K562 (cell line): ENCODE results near the gene HAPLN3. TPM values are rescaled to one million over a fixed set of nuclear protein-coding genes. Genes with fewer than 3 reads are reported as not detected.
A peak's percentile ranks its signal among the peaks of the same experiment; 100 is the strongest.

Experiments
- CC2D1A ChIP-seq: fragments of 450-650 bp; IDR thresholded peaks from 2 replicates; pipeline ENCODE4 v1.6.1; 2017; ENCODE audit warnings: mild to moderate bottlenecking
- CLOCK ChIP-seq: fragments of 250-450 bp; sonication (Bioruptor Pico); IDR thresholded peaks from 2 replicates; pipeline ENCODE4 v1.4.0; 2020; ENCODE audit warnings: mild to moderate bottlenecking, moderate library complexity, borderline replicate concordance
- EP400 ChIP-seq: fragments of 450-650 bp; IDR thresholded peaks from 2 replicates; pipeline ENCODE4 v1.6.1; 2017; ENCODE audit warnings: antibody characterized with exemption, mild to moderate bottlenecking, moderate library complexity
- GABPA ChIP-seq: fragments of 200-800 bp; sonication (Bioruptor generic); conservative IDR thresholded peaks from 2 replicates; pipeline ENCODE4 v1.6.1; 2016; ENCODE audit warnings: low read depth, missing genetic modification characterization, missing compliant biosample characterization
- GATAD2A ChIP-seq: fragments of 450-650 bp; IDR thresholded peaks from 2 replicates; pipeline ENCODE4 v1.6.1; 2017
- HNRNPLL ChIP-seq: fragments of 200-400 bp; formaldehyde crosslinking; IDR thresholded peaks from 2 replicates; pipeline ENCODE4 v1.6.1; 2017; ENCODE audit warnings: low read length, low read depth, mild to moderate bottlenecking; ENCODE audit not compliant: poor library complexity, severe bottlenecking
- HNRNPUL1 ChIP-seq: fragments of 200-400 bp; formaldehyde crosslinking; IDR thresholded peaks from 2 replicates; pipeline ENCODE4 v1.6.1; 2017; ENCODE audit warnings: low read length
- KLF10 ChIP-seq: fragments of 250-450 bp; sonication (Bioruptor Pico); IDR thresholded peaks from 2 replicates; pipeline ENCODE4 v1.6.1; 2021; ENCODE audit warnings: matching md5 sums
- LCOR ChIP-seq: sonication (generic); formaldehyde crosslinking; IDR thresholded peaks from 2 replicates; pipeline ENCODE4 v1.8.0; 2022; ENCODE audit warnings: mild to moderate bottlenecking, missing genetic modification reagents
- NFATC3 ChIP-seq: fragments of 450-650 bp; IDR thresholded peaks from 2 replicates; pipeline ENCODE4 v1.6.1; 2017; ENCODE audit warnings: mild to moderate bottlenecking
- NONO ChIP-seq, 2 experiments: fragments of 200-400 bp in 1 of 2; fragments of 450-650 bp in 1 of 2; formaldehyde crosslinking in 1 of 2; IDR thresholded peaks; 2 replicates each; pipeline ENCODE4 v1.6.1; 2017; ENCODE audit warnings: low read depth in 2 of 2, mild to moderate bottlenecking in 2 of 2, moderate library complexity in 2 of 2, low read length in 1 of 2
- RB1 ChIP-seq: fragments of 450-650 bp; IDR thresholded peaks from 2 replicates; pipeline ENCODE4 v1.6.1; 2017; ENCODE audit warnings: low read depth, mild to moderate bottlenecking
- SMARCA5 ChIP-seq: fragments of 450-650 bp; IDR thresholded peaks from 2 replicates; pipeline ENCODE4 v1.6.1; 2016
- SMARCB1 ChIP-seq: IDR thresholded peaks from 2 replicates; pipeline ENCODE4 v1.6.1; 2011; ENCODE audit warnings: improper control_type of control experiment, low read depth; ENCODE audit not compliant: insufficient read length
- STAT5A ChIP-seq: IDR thresholded peaks from 2 replicates; pipeline ENCODE4 v1.6.1; 2012; ENCODE audit warnings: low read length, inconsistent platforms, borderline replicate concordance
- TCF3 ChIP-seq: sonication (generic); formaldehyde crosslinking; IDR thresholded peaks from 2 replicates; pipeline ENCODE4 v1.4.0; 2020; ENCODE audit warnings: mild to moderate bottlenecking, missing genetic modification reagents
- ZBTB26 ChIP-seq: fragments of 450-650 bp; formaldehyde crosslinking; IDR thresholded peaks from 2 replicates; pipeline ENCODE4 v1.4.0; 2022; ENCODE audit warnings: missing genetic modification characterization
- ZHX1 ChIP-seq: fragments of 150-350 bp; conservative IDR thresholded peaks from 2 replicates; pipeline ENCODE4 v1.6.1; 2014; ENCODE audit warnings: low read length
- ZNF316 ChIP-seq: fragments of 450-650 bp; IDR thresholded peaks from 2 replicates; pipeline ENCODE4 v1.6.1; 2016
- ZNF551 ChIP-seq: fragments of 250-450 bp; sonication (Bioruptor Pico); IDR thresholded peaks from 2 replicates; pipeline ENCODE4 v1.5.0; 2021; ENCODE audit warnings: mild to moderate bottlenecking, moderate library complexity
- ZNF766 ChIP-seq: fragments of 200-800 bp; sonication (Bioruptor generic); conservative IDR thresholded peaks from 2 replicates; pipeline ENCODE4 v1.6.1; 2016; ENCODE audit warnings: missing genetic modification characterization, missing compliant biosample characterization
- polyA plus RNA-seq, 8 experiments: library from polyadenylated mRNA; depleted of rRNA in 4 of 8; stranded (reverse) in 5 of 8; unstranded in 3 of 8; fragments of >200 nt; fragmentation: Nextera tagmentation in 2 of 8; fragmentation: Illumina TruSeq in 1 of 8; extraction: Ambion mirVana in 2 of 8; extraction: Trizol in 1 of 8; gene quantifications; 2 replicates each; pipeline versions ENCODE4 v1.2.1 to v1.2.3, GENCODE V29; 2011 to 2014; ENCODE audit warnings: inconsistent platforms in 1 of 8, missing spikeins in 1 of 8
- total RNA-seq, 7 experiments: library from RNA; depleted of rRNA in 6 of 7; stranded (reverse); fragments of >200 nt in 6 of 7; fragmentation: Illumina TruSeq in 2 of 7; extraction: Trizol in 2 of 7; gene quantifications; 2 replicates each; pipeline versions ENCODE4 v1.2.1 to v1.2.3, GENCODE V29; 2011 to 2021; ENCODE audit warnings: low replicate concordance in 1 of 7

HAPLN3 gene
- total and polyA plus RNA-seq, 9 of the 15 experiments (the other 6 are each of a cell fraction or from before 2014, with no cell fraction given) = 0.04 to 2.4 (median 0.65) TPM

GRCh38 chr15:88891540-88892254, 3.6 kb downstream of the HAPLN3 start (continued):
- peak; percentile 72 for TF ChIP-seq ZNF316
- TF ChIP-seq NONO (IDR thresholded peaks at IDR 0.05; ENCODE audit: low read depth in 2 of 2, low read length in 1 of 2) = no peak
- no peak for TF ChIP-seq ZNF766 (CRISPR knock-in tag)
- TF ChIP-seq NFATC3 = no peak
- TF ChIP-seq GATAD2A = no peak
- TF ChIP-seq LCOR (CRISPR knock-in tag) = no peak
- no peak for TF ChIP-seq TCF3 (CRISPR knock-in tag)
- TF ChIP-seq EP400 = no peak
- no peak for TF ChIP-seq ZHX1
- no peak for TF ChIP-seq ZNF551
- TF ChIP-seq SMARCB1 = no peak
- TF ChIP-seq SMARCA5 = 0 out of 2 replicates have a peak, but pooled peaks have one; percentile 43
- TF ChIP-seq RB1 = no peak
- no peak for TF ChIP-seq KLF10
- TF ChIP-seq STAT5A = no peak
- no peak for TF ChIP-seq CC2D1A
- no peak for TF ChIP-seq ZBTB26
- TF ChIP-seq GABPA (tag) = no peak
- TF ChIP-seq HNRNPLL = no peak
- TF ChIP-seq HNRNPUL1 = no peak
- TF ChIP-seq CLOCK (CRISPR knock-in tag) = no peak
